Suppressor macrophage treated with lipopolysaccharide for 1 hour (primary cell): ENCODE data around the gene OLIG1.

ENCODE experiments used
- DNase-seq, 3 donors: peaks; one replicate each; pipeline ENCODE4 v3.0.0-alpha.2; 2020 to 2022

The OLIG1 gene

GRCh38 chr21:33105088-33105487, 35.1 kb downstream of the OLIG1 start:
- no peak for DNase-seq

GRCh38 chr21:33108228-33108627, 38.3 kb downstream of the OLIG1 start:
- DNase-seq: peak in 2 of 3 donors; percentile 18 to 30

- peak; percentile 68 to 77 (median 69) for DNase-seq
These were observed 39.8 kb downstream of the OLIG1 start for GRCh38 chr21:33109574-33110339.

- no peak for DNase-seq
These were observed 40.4 kb downstream of the OLIG1 start for GRCh38 chr21:33110340-33110715.

- DNase-seq: no peak
These were observed 41.6 kb downstream of the OLIG1 start for GRCh38 chr21:33111577-33111976.

- no peak for DNase-seq
These were observed 42.2 kb downstream of the OLIG1 start for GRCh38 chr21:33112151-33112550.

- DNase-seq: no peak
These were observed 42.7 kb downstream of the OLIG1 start for GRCh38 chr21:33112681-33113080.

- no peak for DNase-seq
These were observed 43.2 kb downstream of the OLIG1 start for GRCh38 chr21:33113131-33113530.

GRCh38 chr21:33114276-33114675, 44.3 kb downstream of the OLIG1 start:
- no peak for DNase-seq

GRCh38 chr21:33115631-33116510, 45.9 kb downstream of the OLIG1 start:
- no peak for DNase-seq

- DNase-seq: no peak
These were observed 46.7 kb downstream of the OLIG1 start for GRCh38 chr21:33116676-33117075.

- DNase-seq: no peak
These were observed 47.4 kb downstream of the OLIG1 start for GRCh38 chr21:33117101-33117888.
